ENCODE data around the gene CCDC70.

GRCh38 chr13:51906581-51906980 lies 44.8 kb downstream of the CCDC70 start:
- no peak for TF ChIP-seq CTCF (IDR thresholded peaks at IDR 0.05)
- no peak for TF ChIP-seq POLR2A (IDR thresholded peaks at IDR 0.05)
